PC-9 (cell line): ENCODE data around the gene EML3. TPM values are rescaled to one million over a fixed set of nuclear protein-coding genes. Genes with fewer than 3 reads are reported as not detected.
A peak's percentile ranks its signal among the peaks of the same experiment; 100 is the strongest.

ENCODE experiments used
- BruUV-seq: library from RNA; stranded (reverse); fragments of 400-500 nt; replicated peaks from 2 replicates; lab custom pipeline; 2021; lab: Mats Ljungman, UMichigan
- CTCF ChIA-PET: fragments of 300-600 bp; sonication (Branson Sonifier 250); formaldehyde crosslinking; loops from one replicate; lab custom pipeline; 2022; ENCODE audit warnings: antibody characterized with exemption; lab: Charles Lee
- POLR2A ChIA-PET: fragments of 300-600 bp; sonication (Branson Sonifier 250); formaldehyde crosslinking; loops from one replicate; lab custom pipeline; 2022; ENCODE audit warnings: antibody characterized with exemption; ENCODE audit not compliant: unreplicated experiment; lab: Charles Lee
- DNase-seq, 2 experiments: peaks; one replicate each; pipeline versions ENCODE4 v3.0.0 to v3.0.0-alpha.2; 2015 to 2022; ENCODE audit warnings: mixed read lengths in 1 of 2
- H2AFZ ChIP-seq: fragments of 200-600 bp; sonication (generic); 2 replicates; pipeline ENCODE4 v1.8.1; 2017; ENCODE audit warnings: antibody characterized with exemption
- H3F3A ChIP-seq: fragments of 200-600 bp; sonication (generic); 2 replicates; pipeline ENCODE4 v1.8.1; 2017; ENCODE audit warnings: antibody characterized with exemption, mild to moderate bottlenecking, low read depth; ENCODE audit not compliant: insufficient read depth
- H3K27ac ChIP-seq: fragments of 200-600 bp; sonication (generic); 2 replicates; pipeline ENCODE4 v1.6.1; 2016; ENCODE audit warnings: mixed run types
- H3K27me3 ChIP-seq: fragments of 200-600 bp; sonication (generic); 2 replicates; pipeline ENCODE4 v1.6.1; 2016; ENCODE audit warnings: low read depth, mixed run types; ENCODE audit not compliant: insufficient read depth
- H3K36me3 ChIP-seq: fragments of 200-600 bp; sonication (generic); 2 replicates; pipeline ENCODE4 v1.6.1; 2016; ENCODE audit warnings: low read depth, mixed run types
- H3K4me1 ChIP-seq: fragments of 200-600 bp; sonication (generic); replicated peaks from 2 replicates; pipeline ENCODE4 v1.6.1; 2016; ENCODE audit warnings: mixed run types; ENCODE audit not compliant: insufficient read depth
- H3K4me2 ChIP-seq: fragments of 200-600 bp; sonication (generic); 2 replicates; pipeline ENCODE4 v1.6.1; 2017; ENCODE audit warnings: mixed run types
- H3K4me3 ChIP-seq: fragments of 200-600 bp; sonication (generic); 2 replicates; pipeline ENCODE4 v1.6.1; 2016; ENCODE audit warnings: mixed run types
- H3K79me2 ChIP-seq: fragments of 200-600 bp; sonication (generic); 2 replicates; pipeline ENCODE4 v1.6.1; 2017; ENCODE audit warnings: low read depth, mixed run types
- H3K9me2 ChIP-seq: fragments of 200-600 bp; sonication (generic); 2 replicates; pipeline ENCODE4 v1.8.1; 2017; ENCODE audit warnings: mild to moderate bottlenecking; ENCODE audit not compliant: insufficient read depth
- H3K9me3 ChIP-seq: fragments of 200-600 bp; sonication (generic); 2 replicates; pipeline ENCODE4 v1.8.1; 2016; ENCODE audit warnings: low read depth; ENCODE audit not compliant: insufficient read depth
- H4K20me1 ChIP-seq: fragments of 200-600 bp; sonication (generic); 2 replicates; pipeline ENCODE4 v1.8.1; 2017; ENCODE audit not compliant: insufficient read depth
- EZH2 ChIP-seq: fragments of 200-600 bp; sonication (generic); IDR thresholded peaks from 2 replicates; pipeline ENCODE4 v1.8.0; 2017; ENCODE audit warnings: antibody characterized with exemption, low read depth
- intact Hi-C: fragments of 100-400 bp; cut with micrococcal nuclease; formaldehyde crosslinking; loops from one replicate; pipeline ENCODE4 v1.10.0; 2022; ENCODE audit not compliant: unreplicated experiment
- microRNA-seq: library from miRNA; unstranded; fragments of <30 nt; microRNA quantifications from one replicate; pipeline ENCODE4 v1.2.0, GENCODE V29; 2021; ENCODE audit warnings: borderline number of aligned reads, borderline replicate concordance
- total RNA-seq: library from RNA; stranded (reverse); gene quantifications from 2 replicates; pipeline ENCODE4 v1.2.3, GENCODE V29; 2021
- TF ChIP-seq, protein P1 (sequence below): fragments of 200-600 bp; sonication (generic); conservative IDR thresholded peaks from 2 replicates; pipeline ENCODE4 v1.6.1; 2017; ENCODE audit warnings: mixed run types, antibody characterized with exemption, mild to moderate bottlenecking, moderate library complexity

EML3 gene
- total RNA-seq, 1 experiment from 2014 or later: 84.2 TPM

DNA sequence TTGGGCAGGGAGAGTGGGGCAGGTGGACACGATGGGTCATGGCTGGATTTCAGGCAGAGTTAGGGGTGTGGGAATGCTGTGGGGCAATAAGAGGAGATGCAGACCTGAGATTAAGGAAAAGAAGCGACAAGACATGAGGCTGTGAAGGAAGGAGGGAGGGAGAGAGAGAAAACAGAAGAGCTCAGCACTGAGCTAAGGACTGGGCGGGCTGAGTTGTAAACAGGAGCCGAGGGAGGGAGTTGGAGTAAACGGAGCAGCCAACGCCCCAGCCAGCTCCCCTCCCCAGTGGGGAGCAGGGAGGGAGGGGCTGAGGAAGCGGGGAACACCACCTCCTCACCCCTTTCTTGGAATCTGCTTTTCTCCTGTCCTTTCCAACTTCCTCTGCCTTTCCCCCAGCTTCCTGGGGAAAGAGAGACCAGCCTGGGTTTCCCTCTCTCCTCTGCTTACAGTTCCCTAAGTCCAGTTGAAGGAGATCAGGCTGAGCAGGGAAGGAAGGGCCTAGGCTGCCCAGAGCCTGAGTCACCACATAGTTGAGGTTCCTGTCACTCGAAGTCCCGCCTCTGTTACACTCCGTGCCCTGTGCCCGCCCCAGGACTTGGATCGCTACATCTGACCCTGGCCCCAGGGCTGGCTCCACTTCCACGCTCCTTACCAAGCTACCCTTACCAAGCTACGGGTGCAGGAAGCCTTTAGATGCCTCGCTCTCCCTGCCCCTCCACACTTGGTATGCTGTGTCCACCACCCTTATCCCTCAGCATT is 59.3 kb downstream of the EML3 start:
- peak; percentile 93 to 97 for DNase-seq
- CTCF ChIA-PET: interaction anchor here (0.5 to 1.8 kb wide), 4 partner anchors 9 to 129 kb away, joined by 3 to 16 read pairs (median 8); no protein-coding TSS in a partner anchor
- no peak for TF ChIP-seq EZH2
- TF ChIP-seq, protein P1, sequence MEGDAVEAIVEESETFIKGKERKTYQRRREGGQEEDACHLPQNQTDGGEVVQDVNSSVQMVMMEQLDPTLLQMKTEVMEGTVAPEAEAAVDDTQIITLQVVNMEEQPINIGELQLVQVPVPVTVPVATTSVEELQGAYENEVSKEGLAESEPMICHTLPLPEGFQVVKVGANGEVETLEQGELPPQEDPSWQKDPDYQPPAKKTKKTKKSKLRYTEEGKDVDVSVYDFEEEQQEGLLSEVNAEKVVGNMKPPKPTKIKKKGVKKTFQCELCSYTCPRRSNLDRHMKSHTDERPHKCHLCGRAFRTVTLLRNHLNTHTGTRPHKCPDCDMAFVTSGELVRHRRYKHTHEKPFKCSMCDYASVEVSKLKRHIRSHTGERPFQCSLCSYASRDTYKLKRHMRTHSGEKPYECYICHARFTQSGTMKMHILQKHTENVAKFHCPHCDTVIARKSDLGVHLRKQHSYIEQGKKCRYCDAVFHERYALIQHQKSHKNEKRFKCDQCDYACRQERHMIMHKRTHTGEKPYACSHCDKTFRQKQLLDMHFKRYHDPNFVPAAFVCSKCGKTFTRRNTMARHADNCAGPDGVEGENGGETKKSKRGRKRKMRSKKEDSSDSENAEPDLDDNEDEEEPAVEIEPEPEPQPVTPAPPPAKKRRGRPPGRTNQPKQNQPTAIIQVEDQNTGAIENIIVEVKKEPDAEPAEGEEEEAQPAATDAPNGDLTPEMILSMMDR: no peak
- peak overlapping the region; percentile 92 for H3K27ac ChIP-seq
- peak overlapping the region; percentile 95 for H3K4me2 ChIP-seq
- peaks cover 88% of the 10 kb centered on the region for H3K4me1 ChIP-seq
- POLR2A ChIA-PET: interaction anchor here (0.6 to 1.7 kb wide), 11 partner anchors 7 to 158 kb away, joined by 3 to 27 read pairs (median 4); partner anchors contain the start of genes C11orf98, CSKMT, EEF1G and MTA2
- intact Hi-C loops: loop anchor here (5.0 kb wide), 2 partner anchors 39 to 289 kb away; partner anchors contain the start of gene TUT1
- 0 out of 2 replicates have a peak, but pooled peaks cover 5% of the 10 kb centered on the region for H3K36me3 ChIP-seq
- H3F3A ChIP-seq: peaks cover 88% of the 10 kb centered on the region
- TSS peak; percentile 46 for BruUV-seq
- peaks cover 6% of the 10 kb centered on the region; the same call in 1 of the 2 replicates for H4K20me1 ChIP-seq
- peak overlapping the region; percentile 49; the same call in 1 of the 2 replicates for H3K4me3 ChIP-seq
- no peaks in the 10 kb centered on the region for H3K27me3 ChIP-seq
- 0 out of 2 replicates have a peak, but pooled peaks cover 14% of the 10 kb centered on the region for H3K79me2 ChIP-seq
- H2AFZ ChIP-seq: peak overlapping the region; percentile 74
- H3K9me3 ChIP-seq: no peaks in the 10 kb centered on the region
- H3K9me2 ChIP-seq: no peaks in the 10 kb centered on the region

DNA sequence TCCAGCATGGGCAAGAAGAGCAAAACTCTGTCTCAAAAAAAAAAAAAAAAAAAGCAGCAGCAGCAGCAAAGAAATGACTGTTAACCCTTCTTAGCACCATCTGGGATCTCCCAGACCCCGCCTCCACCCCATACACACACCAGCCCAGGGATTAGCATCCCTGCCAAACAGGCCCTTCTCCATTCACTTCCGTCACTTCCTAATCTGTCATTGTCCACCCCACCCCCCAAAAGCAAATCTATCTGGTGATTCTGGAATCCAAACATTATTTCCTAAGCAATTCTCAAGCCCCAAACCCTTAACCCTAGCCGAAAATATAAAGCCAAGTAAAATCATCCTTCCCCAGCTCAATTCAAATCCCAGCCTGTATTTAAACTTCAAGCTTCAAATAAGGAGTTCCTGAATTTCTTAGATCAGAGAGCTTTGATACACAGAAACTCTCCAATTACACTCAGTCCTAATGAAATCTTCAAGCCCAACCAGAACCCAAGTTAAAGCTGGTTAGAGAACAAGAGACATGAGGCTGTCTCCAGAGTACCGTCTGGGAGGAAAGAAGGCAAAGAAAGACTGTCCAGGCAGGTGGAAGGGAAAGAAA is 60.0 kb downstream of the EML3 start:
- no peaks in the 10 kb centered on the region for H3K36me3 ChIP-seq
- no peaks in the 10 kb centered on the region for H3K9me3 ChIP-seq
- H3K4me1 ChIP-seq: peaks cover 88% of the 10 kb centered on the region
- peak overlapping the region; percentile 74 for H2AFZ ChIP-seq
- H3K4me2 ChIP-seq: peak overlapping the region; percentile 95
- ChIA-PET POLR2A (interaction anchor here (0.6 to 1.7 kb wide), 10 partner anchors 8 to 157 kb away, joined by 3 to 27 read pairs (median 4); partner anchors contain the start of genes C11orf98, CSKMT, EEF1G and MTA2), CTCF (interaction anchor here (0.5 to 1.8 kb wide), 4 partner anchors 8 to 1692 kb away, joined by 5 to 16 read pairs (median 8); no protein-coding TSS in a partner anchor)
- DNase-seq: peak; percentile 35 to 57
- peaks cover 88% of the 10 kb centered on the region for H3F3A ChIP-seq
- no peaks in the 10 kb centered on the region for H3K9me2 ChIP-seq
- peak overlapping the region; percentile 49; the same call in 1 of the 2 replicates for H3K4me3 ChIP-seq
- intact Hi-C loops: loop anchor here (5.0 kb wide), 2 partner anchors 40 to 290 kb away; partner anchors contain the start of gene TUT1
- H3K27ac ChIP-seq: peak overlapping the region; percentile 92
- no TSS peak for BruUV-seq
- no peak for TF ChIP-seq EZH2
- TF ChIP-seq, protein P1: no peak
- 0 out of 2 replicates have a peak, but pooled peaks cover 6% of the 10 kb centered on the region for H4K20me1 ChIP-seq
- H3K27me3 ChIP-seq: no peaks in the 10 kb centered on the region
- H3K79me2 ChIP-seq: 0 out of 2 replicates have a peak, but pooled peaks cover 14% of the 10 kb centered on the region

Small RNA genes lying within 50 kb of the gene (microRNA-seq; reads per million reads assigned to microRNA genes)
- gene MIR6747: not detected

Other genes with a start within 250 kb of the EML3 start
- not detected in 2 replicates for gene SCGB1A1, start 193.7 kb downstream of the EML3 start, total RNA-seq
- 632 and 734 TPM in 2 replicates for gene AHNAK, start 66.0 kb downstream of the EML3 start, total RNA-seq
- 1,773 and 2,008 TPM in 2 replicates for gene EEF1G, start 38.9 kb downstream of the EML3 start, total RNA-seq
- 39.3 and 40.5 TPM in 2 replicates for gene TUT1, start 21.3 kb downstream of the EML3 start, total RNA-seq
- 96.6 and 120 TPM in 2 replicates for gene MTA2, start 10.9 kb downstream of the EML3 start, total RNA-seq
- 6.2 and 7.0 TPM in 2 replicates for gene ROM1, start 482 bp upstream of the EML3 start, total RNA-seq
- gene B3GAT3, start 9.2 kb upstream of the EML3 start, total RNA-seq: 38.9 and 60.5 TPM in 2 replicates
- gene GANAB, start 33.8 kb upstream of the EML3 start, total RNA-seq: 478 and 525 TPM in 2 replicates
- gene INTS5, start 40.5 kb upstream of the EML3 start, total RNA-seq: 28.2 and 31.5 TPM in 2 replicates
- 86.7 and 94.9 TPM in 2 replicates for gene C11orf98, start 52.4 kb upstream of the EML3 start, total RNA-seq
- gene CSKMT, start 52.5 kb upstream of the EML3 start, total RNA-seq: 19.2 and 51.9 TPM in 2 replicates
- gene UQCC3, start 58.9 kb upstream of the EML3 start, total RNA-seq: 16.1 and 25.4 TPM in 2 replicates
- 13.2 and 16.1 TPM in 2 replicates for gene LBHD1, start 59.5 kb upstream of the EML3 start, total RNA-seq
- 143 and 150 TPM in 2 replicates for gene UBXN1, start 66.3 kb upstream of the EML3 start, total RNA-seq
- 1.0 and 1.3 TPM in 2 replicates for gene LRRN4CL, start 76.8 kb upstream of the EML3 start, total RNA-seq
- 173 and 201 TPM in 2 replicates for gene BSCL2, start 94.6 kb upstream of the EML3 start, total RNA-seq
- 0.57 TPM in 1 of 2 replicates, not detected in the other for gene GNG3, start 94.9 kb upstream of the EML3 start, total RNA-seq
- gene HNRNPUL2, start 114.7 kb upstream of the EML3 start, total RNA-seq: 55.2 and 76.9 TPM in 2 replicates
- gene TTC9C, start 115.7 kb upstream of the EML3 start, total RNA-seq: 65.3 and 71.4 TPM in 2 replicates
- 16.5 and 17.2 TPM in 2 replicates for gene ZBTB3, start 141.4 kb upstream of the EML3 start, total RNA-seq
- 131 and 155 TPM in 2 replicates for gene POLR2G, start 148.8 kb upstream of the EML3 start, total RNA-seq
- gene TAF6L, start 158.6 kb upstream of the EML3 start, total RNA-seq: 31.2 and 36.4 TPM in 2 replicates
- 45.5 and 48.3 TPM in 2 replicates for gene TMEM179B, start 174.6 kb upstream of the EML3 start, total RNA-seq
- 17.9 and 22.6 TPM in 2 replicates for gene TMEM223, start 179.2 kb upstream of the EML3 start, total RNA-seq
- gene NXF1, start 192.7 kb upstream of the EML3 start, total RNA-seq: 45.6 and 56.1 TPM in 2 replicates
- gene STX5, start 219.3 kb upstream of the EML3 start, total RNA-seq: 61.9 and 65.8 TPM in 2 replicates
- not detected in 2 replicates for gene TEX54, start 220.1 kb upstream of the EML3 start, total RNA-seq
- 72.4 and 74.1 TPM in 2 replicates for gene WDR74, start 226.8 kb upstream of the EML3 start, total RNA-seq